AG09309 (cell line): ENCODE data around the gene FAM149A.

Experiments
- DNase-seq: peaks from one replicate; pipeline ENCODE4 v3.0.0-alpha.2; 2010; ENCODE audit warnings: low read depth
- H3K4me3 ChIP-seq: 2 replicates; pipeline ENCODE4 v1.5.1; 2011; ENCODE audit warnings: mild to moderate bottlenecking, low read depth, low read length, moderate library complexity; ENCODE audit not compliant: control insufficient read depth
- TF ChIP-seq, protein P1 (sequence below): IDR thresholded peaks from 2 replicates; pipeline ENCODE4 v1.5.1; 2011; ENCODE audit warnings: mild to moderate bottlenecking, low read depth, low read length, inconsistent platforms; ENCODE audit not compliant: insufficient read depth, control insufficient read depth; ENCODE audit errors: missing control alignments

Gene FAM149A

DNA sequence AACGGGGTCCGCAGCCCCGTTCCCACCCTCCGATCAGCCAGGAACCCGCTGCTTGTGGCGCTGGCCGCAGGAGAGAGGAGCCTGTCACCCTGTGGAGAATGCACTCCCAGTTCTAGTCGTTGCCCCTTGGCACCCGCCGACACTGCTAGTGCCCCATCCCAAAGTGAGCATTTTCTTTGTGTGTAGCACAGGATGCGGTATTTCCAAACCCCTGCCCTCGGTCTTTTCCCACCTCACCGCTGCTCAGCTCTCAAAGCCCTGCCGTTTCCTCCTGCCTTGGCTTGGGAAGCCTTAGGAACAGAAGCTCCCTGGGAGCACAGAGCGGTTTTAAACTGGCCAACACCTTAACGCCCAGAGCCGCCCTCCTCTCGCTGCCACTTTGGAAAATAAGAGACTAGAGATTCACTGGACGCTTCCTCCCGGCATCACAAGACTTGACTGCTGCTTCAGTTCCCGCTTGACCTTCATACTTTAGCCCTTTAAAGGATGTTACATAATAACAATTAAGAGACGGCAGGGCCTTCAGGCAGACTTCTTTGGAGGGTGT lies 87.6 kb downstream of the FAM149A start:
- no peak for DNase-seq
- TF ChIP-seq, protein P1, sequence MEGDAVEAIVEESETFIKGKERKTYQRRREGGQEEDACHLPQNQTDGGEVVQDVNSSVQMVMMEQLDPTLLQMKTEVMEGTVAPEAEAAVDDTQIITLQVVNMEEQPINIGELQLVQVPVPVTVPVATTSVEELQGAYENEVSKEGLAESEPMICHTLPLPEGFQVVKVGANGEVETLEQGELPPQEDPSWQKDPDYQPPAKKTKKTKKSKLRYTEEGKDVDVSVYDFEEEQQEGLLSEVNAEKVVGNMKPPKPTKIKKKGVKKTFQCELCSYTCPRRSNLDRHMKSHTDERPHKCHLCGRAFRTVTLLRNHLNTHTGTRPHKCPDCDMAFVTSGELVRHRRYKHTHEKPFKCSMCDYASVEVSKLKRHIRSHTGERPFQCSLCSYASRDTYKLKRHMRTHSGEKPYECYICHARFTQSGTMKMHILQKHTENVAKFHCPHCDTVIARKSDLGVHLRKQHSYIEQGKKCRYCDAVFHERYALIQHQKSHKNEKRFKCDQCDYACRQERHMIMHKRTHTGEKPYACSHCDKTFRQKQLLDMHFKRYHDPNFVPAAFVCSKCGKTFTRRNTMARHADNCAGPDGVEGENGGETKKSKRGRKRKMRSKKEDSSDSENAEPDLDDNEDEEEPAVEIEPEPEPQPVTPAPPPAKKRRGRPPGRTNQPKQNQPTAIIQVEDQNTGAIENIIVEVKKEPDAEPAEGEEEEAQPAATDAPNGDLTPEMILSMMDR: no peak
- peak overlapping the region; percentile 94 for H3K4me3 ChIP-seq

DNA sequence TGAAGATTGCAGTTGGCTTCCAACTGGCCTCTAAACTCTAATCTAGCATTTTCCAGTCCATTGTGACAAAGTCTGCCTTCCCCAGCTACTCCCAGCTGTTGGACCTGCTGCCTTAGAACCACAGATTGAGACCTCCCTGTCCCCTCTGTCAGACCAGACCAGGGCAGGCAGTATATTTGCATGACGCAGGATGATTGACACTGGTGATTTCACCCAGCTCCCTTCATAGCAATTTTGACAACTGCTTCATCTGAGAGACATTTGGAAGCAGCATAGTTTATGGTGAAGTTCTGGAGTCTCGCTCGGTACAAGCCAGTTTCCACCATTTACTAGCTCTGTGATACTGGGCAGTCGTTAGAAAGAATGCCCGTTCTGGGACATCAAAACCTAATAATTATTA lies 89.3 kb downstream of the FAM149A start:
- TF ChIP-seq, protein P1: no peak
- no peak overlapping the region for H3K4me3 ChIP-seq
- no peak for DNase-seq

DNA sequence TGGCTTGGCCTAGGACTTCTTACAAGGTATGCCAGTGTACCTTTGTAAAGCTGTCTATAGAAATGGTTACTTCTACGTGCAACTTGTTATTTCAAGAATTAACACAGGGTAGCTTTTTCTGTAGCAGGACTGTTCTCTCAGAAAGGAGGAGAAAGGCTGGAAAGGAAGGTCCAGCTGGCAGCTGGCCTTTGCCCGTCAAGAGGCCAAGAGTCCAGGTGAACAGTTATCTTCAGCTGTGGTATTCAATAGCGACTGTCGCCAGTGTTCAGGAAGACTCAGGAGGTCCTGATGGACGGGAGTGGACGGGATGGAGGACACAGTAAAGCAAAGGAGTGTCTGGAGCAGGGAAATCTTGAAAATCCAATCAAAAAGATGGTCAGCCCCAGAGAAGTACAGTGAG lies 91.6 kb downstream of the FAM149A start:
- TF ChIP-seq, protein P1: no peak
- no peak for DNase-seq

DNA sequence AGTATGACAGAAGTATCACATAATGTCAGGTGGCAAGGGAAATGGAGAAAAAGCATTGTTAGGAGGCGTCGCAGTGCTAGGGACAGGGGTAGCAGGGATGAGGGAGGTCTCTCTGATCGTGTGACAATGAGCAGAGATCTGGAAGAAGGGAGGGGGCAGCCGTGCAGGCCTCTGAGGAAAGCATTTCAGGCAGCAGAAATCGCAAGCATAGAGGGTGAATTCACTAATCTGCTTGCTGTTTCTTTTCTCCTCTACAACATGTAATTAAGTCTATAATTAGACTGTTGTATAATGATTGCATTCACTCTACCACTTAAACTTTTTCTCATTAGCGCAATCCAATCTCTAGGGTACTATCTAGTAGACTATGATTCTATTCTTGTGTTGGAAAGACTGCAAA lies 96.0 kb downstream of the FAM149A start:
- TF ChIP-seq, protein P1: no peak
- H3K4me3 ChIP-seq: no peak overlapping the region
- no peak for DNase-seq

More for the DNA sequence above, 91.6 kb downstream of the FAM149A start:
- no peak overlapping the region for H3K4me3 ChIP-seq

DNA sequence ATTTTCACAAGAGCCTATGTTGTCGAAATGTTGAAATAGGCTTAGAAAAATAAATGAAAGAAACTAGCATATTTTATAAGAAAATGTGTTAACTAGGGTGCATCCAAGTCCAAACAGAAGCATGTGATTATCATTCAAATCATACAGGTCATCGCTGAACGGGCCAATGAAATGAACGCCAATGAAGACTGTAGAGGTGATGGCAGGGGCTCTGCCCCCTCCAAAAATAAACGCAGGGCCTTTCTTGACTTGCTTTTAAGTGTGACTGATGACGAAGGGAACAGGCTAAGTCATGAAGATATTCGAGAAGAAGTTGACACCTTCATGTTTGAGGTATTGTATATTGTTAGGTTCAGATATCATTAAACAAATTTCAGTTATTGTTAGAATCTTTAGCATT lies 96.5 kb downstream of the FAM149A start:
- DNase-seq: no peak
- H3K4me3 ChIP-seq: no peak overlapping the region
- TF ChIP-seq, protein P1: no peak

DNA sequence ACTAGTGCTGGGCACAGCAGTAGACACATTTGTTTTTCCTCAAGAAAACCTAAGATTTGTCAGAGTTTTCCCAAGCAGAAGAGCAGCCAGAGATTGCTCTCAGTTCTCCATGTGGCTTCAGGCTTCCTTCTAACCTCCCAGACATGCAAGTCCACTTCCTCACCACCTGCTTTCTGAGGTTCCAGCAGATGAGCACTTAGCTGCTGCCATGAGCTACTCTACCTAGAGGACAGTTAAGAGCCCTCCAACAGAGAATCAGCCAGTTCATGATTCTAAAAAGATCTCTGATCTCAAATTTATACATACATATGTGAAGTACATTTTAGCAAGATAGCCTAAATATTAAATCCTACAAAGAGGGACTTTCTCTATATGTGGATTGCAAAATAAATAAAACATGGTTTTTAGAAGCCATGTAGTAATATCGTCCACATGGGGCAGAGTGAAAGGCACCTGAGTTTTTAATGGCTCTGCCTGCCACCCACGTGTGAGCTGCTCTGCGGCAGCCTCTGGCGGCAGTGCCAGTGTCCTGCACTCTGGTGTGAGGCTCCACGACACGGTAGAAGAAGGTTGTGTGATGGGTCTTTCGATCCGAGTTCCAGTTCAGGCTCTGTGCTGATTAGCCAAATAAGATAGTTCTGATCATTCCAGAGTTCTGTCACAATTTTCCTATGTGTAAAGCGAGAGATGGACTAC lies 97.2 kb downstream of the FAM149A start:
- DNase-seq: no peak
- no peak overlapping the region for H3K4me3 ChIP-seq
- TF ChIP-seq, protein P1: peak; percentile 27
